Kidney (tissue), 14 donors: ENCODE results near the gene PACSIN1. TPM values are rescaled to one million over a fixed set of nuclear protein-coding genes. Genes with fewer than 3 reads are reported as not detected.

Experiments
- DNase-seq, 5 donors: peaks; one replicate each; pipeline ENCODE4 v3.0.0-alpha.2; 2013 to 2020
- FAIRE-seq: peaks from 2 replicates; lab custom pipeline; 2012; peaks lifted over from hg19 to GRCh38; lab: Jason Lieb, UNC
- H3K27ac ChIP-seq, 2 donors: one replicate each; pipeline ENCODE4 v1.7.0; 2013; ENCODE audit warnings: low read depth in 2 of 2, low read length in 2 of 2, inconsistent platforms in 1 of 2
- H3K27me3 ChIP-seq: one replicate; pipeline ENCODE4 v1.7.1; 2013; ENCODE audit warnings: low read length, inconsistent platforms; ENCODE audit not compliant: control insufficient read depth, insufficient read depth
- H3K36me3 ChIP-seq, 3 donors: one replicate each; pipeline versions ENCODE4 v1.7.0 to v1.7.1; 2013; ENCODE audit warnings: low read length in 3 of 3, control low read depth in 1 of 3, inconsistent platforms in 1 of 3; ENCODE audit not compliant: insufficient read depth in 3 of 3, control insufficient read depth in 2 of 3
- H3K4me1 ChIP-seq, 3 donors: one replicate each; pipeline versions ENCODE4 v1.7.0 to v1.7.1; 2013; ENCODE audit warnings: low read length in 3 of 3, inconsistent platforms in 1 of 3, low read depth in 1 of 3; ENCODE audit not compliant: control insufficient read depth in 2 of 3, insufficient read depth in 2 of 3
- H3K4me3 ChIP-seq, 3 donors: one replicate each; pipeline versions ENCODE4 v1.7.0 to v1.8.1; 2013; ENCODE audit warnings: low read length in 3 of 3, control low read depth in 1 of 3, inconsistent platforms in 1 of 3
- H3K9ac ChIP-seq, 3 donors: one replicate each; pipeline versions ENCODE4 v1.7.0 to v1.7.1; 2013; ENCODE audit warnings: low read length in 3 of 3, control low read depth in 1 of 3, inconsistent platforms in 1 of 3
- H3K9me3 ChIP-seq, 3 donors: one replicate each; pipeline versions ENCODE4 v1.7.0 to v1.7.1; 2013; ENCODE audit warnings: low read length in 3 of 3, control low read depth in 1 of 3, inconsistent platforms in 1 of 3; ENCODE audit not compliant: control insufficient read depth in 2 of 3, insufficient read depth in 1 of 3
- intact Hi-C: fragments of 100-400 bp; cut with DNase I; formaldehyde crosslinking; loops from one replicate; pipeline ENCODE4 v1.11.1; 2022
- polyA plus RNA-seq: library from polyadenylated mRNA; stranded (reverse); fragments of 350-450 nt; fragmentation: Illumina TruSeq; extraction: RNeasy Lipid Tissue Mini Kit (QIAGEN cat#74804); gene quantifications from one replicate; pipeline ENCODE4 v1.2.3, GENCODE V29; 2014; ENCODE audit warnings: low read depth, low replicate concordance; ENCODE audit not compliant: insufficient read depth
- total RNA-seq: library from RNA; stranded (reverse); fragmentation: NEBNext Ultra II Directional; extraction: Animal tissue kit (Norgen Biotek cat#: 25700); gene quantifications from one replicate; pipeline ENCODE4 v1.2.1, GENCODE V29; 2021
- TF ChIP-seq, protein P1 (sequence below): IDR thresholded peaks from 3 replicates; pipeline ENCODE4 v1.5.1; 2012; ENCODE audit warnings: mild to moderate bottlenecking, moderate library complexity, borderline replicate concordance; ENCODE audit not compliant: insufficient read depth; ENCODE audit errors: extremely low read depth
- donor health status: control.
- donor health status: control.
- donor health status: control.
- donor health status: control.
- donor health status: control.
- donor health status: DM: yes; HTN: yes; CAD: no.
- donor health status: Normal renal cell carcinoma (clear cell type).

Gene PACSIN1
- total and polyA plus RNA-seq, 2 donors from 2014 or later: 1.7 to 4.1 TPM

DNA sequence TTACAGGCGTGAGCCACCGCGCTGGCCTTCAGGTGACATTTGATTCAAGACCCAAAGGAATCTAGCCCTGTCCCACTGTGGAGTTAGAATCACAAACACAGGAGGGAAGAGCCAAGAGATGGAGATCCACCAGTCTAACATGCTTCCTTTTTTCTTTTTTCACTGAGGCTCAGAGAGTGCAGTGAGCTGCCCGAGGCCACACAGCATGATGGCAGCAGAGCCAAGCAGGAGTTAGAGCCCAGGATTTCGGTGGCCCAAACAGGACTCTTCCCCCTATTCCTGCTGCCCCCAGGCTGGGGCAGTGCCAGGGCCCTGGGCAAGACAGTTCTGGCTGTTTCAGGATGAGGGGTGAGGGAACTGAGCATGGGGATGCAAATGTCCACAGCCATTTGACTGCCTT lies 98.3 kb downstream of the PACSIN1 start:
- DNase-seq: no peak
- Histone ChIP-seq H3K9me3 (no peaks in the 10 kb centered on the region), H3K4me1 (no peaks in the 10 kb centered on the region), H3K27me3 (no peaks in the 10 kb centered on the region), H3K9ac (no peak overlapping the region), H3K27ac (no peak overlapping the region), H3K36me3 (no peaks in the 10 kb centered on the region), H3K4me3 (no peak overlapping the region)
- TF ChIP-seq, protein P1, sequence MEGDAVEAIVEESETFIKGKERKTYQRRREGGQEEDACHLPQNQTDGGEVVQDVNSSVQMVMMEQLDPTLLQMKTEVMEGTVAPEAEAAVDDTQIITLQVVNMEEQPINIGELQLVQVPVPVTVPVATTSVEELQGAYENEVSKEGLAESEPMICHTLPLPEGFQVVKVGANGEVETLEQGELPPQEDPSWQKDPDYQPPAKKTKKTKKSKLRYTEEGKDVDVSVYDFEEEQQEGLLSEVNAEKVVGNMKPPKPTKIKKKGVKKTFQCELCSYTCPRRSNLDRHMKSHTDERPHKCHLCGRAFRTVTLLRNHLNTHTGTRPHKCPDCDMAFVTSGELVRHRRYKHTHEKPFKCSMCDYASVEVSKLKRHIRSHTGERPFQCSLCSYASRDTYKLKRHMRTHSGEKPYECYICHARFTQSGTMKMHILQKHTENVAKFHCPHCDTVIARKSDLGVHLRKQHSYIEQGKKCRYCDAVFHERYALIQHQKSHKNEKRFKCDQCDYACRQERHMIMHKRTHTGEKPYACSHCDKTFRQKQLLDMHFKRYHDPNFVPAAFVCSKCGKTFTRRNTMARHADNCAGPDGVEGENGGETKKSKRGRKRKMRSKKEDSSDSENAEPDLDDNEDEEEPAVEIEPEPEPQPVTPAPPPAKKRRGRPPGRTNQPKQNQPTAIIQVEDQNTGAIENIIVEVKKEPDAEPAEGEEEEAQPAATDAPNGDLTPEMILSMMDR: no peak
- FAIRE-seq: no peak
- intact Hi-C loops: no loop called here

GRCh38 chr6:34565722-34566137 lies 99.9 kb downstream of the PACSIN1 start:
- no peak for FAIRE-seq
- H3K27me3 ChIP-seq: no peaks in the 10 kb centered on the region

DNA sequence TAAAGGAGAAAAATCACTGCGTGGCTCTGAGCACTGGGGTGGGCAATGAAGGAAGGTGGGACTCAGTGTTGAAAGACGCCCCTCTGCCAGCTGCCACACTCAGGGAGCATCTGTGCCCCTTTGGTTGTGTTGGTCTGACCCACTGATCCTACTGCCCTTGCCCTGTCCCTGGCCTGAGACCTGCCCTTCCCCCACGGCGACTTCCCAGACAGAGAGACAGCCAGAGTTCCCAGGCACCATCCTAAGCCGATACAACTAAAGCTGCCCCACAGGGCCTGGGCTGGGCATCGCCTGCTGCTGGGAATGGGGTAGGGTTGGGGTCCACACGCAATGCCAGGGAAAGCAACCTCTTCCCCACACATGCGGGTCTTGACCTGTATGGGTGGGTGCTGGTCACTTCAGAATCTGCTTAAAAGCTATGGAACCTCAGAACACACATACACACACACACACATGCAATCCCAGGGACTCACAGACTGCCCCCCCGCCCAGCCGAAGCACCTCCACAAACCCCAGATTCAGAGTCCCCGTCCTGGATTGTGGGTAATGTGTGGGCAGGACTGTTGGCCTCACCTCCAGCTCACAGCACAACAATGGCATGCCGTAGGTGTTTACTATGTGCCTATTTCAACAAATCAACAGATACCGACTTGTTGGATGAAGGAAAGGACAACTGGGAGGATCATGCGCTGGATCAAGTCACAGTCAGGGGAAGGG lies 101.1 kb downstream of the PACSIN1 start:
- FAIRE-seq: no peak
- Histone ChIP-seq H3K27ac (no peak overlapping the region), H3K4me3 (no peak overlapping the region), H3K27me3 (no peaks in the 10 kb centered on the region), H3K9ac (no peak overlapping the region), H3K4me1 (no peaks in the 10 kb centered on the region), H3K9me3 (no peaks in the 10 kb centered on the region), H3K36me3 (no peaks in the 10 kb centered on the region)
- peak in 1 of 5 donors; percentile 56 for DNase-seq
- intact Hi-C loops: no loop called here
- TF ChIP-seq, protein P1: no peak

More at GRCh38 chr6:34565722-34566137, 99.9 kb downstream of the PACSIN1 start:
- intact Hi-C loops: no loop called here
- Histone ChIP-seq H3K9ac (no peak overlapping the region), H3K4me3 (no peak overlapping the region), H3K9me3 (no peaks in the 10 kb centered on the region), H3K4me1 (no peaks in the 10 kb centered on the region), H3K36me3 (no peaks in the 10 kb centered on the region), H3K27ac (no peak overlapping the region)
- no peak for DNase-seq
- TF ChIP-seq, protein P1: no peak
